CD4-positive, alpha-beta T cell treated with Interleukin-4 for 4 hours (primary cell): ENCODE measurements around the gene SYTL4.
A peak's percentile ranks its signal among the peaks of the same experiment; 100 is the strongest.

Source experiments
- DNase-seq: peaks from one replicate; pipeline ENCODE4 v3.0.0-alpha.2; 2020

SYTL4 gene

DNA sequence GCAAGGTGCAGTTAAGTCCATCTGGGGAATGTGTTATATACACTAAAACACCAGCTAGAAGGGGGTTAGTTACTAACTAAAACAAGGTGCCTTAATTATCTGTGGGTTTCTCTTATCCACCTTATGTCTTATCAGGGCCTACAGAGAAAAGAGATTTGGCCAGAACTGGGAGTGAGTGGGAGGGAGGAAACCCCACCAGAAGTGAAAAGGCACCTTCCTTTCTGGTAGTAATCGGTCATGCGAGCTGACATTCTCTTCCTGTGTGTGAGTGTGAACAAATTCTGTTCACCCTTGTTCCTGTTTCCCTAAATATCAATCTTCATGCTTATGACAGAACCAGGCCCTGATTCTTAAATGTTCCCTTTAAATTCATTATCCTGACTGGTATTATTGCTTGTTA is 44.4 kb downstream of the SYTL4 start:
- DNase-seq, result no peak

DNA sequence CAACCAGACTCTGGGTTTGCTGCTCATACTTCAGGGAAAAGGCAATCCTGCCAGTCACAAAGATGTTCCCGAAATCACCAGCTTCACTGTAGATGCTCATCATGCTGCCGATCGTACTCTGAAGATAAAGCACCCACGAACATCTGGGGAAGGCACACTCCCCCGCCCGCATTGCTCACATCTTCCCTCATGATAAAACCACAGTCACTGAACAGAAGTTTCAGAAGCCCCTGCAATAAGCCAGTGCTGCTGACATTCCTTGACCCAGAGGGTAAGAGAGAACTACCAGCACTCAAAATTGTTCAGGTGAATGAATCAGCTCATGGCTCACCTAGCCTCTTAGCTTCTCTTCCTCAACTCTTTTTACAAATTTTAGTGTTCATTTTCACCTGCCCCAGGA is 44.8 kb downstream of the SYTL4 start:
- DNase-seq, result no peak

DNA sequence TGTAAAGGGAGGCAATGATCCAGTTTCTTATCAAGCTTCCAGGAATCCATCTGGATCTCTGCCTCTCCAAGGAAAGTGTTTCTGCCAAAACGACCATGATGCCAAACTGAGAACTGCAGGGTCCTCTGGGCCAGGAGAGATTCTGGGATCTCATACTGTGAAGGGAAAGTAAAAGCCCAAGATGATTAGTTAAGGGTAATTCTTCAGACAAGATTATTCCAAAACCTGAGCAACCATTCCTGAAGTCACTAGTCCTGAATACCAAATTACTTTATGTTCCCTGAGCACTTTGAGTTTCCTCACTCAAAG is 46.0 kb downstream of the SYTL4 start:
- no peak for DNase-seq

DNA sequence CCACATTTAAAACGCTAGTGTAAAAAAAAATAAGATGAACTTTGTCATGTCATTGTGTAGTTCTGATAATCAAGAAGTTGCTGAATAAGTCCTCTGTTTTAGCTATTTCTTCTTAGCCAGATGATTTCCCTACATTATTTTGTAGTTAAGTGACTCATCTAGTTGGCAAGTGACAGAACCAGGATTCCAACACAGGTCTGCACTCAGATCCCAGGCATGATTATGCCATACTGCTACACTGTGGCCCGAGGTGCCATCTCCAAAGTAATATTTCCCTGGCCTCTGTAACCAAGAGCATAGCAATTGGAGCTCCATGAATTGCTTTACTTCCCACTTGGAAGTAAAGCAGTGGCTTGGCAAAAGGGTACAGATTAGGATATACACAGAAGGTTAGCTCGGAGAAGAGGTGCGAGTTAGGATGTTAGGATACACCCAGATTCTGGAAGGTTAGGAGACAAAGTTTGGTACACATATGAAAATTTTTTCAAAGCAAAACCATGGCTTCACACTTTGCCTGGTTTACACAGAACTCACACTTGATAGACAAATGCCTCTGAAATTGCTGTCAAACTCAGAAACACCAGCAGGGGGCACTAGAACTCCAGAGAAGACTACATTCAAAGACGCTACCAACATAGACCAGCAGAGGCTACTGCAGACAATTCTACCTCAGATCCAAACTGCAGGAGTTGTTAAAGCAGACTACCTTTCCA is 46.5 kb downstream of the SYTL4 start:
- peak; percentile 57 for DNase-seq

GRCh38 chrX:100682939-100683338 is 49.0 kb downstream of the SYTL4 start:
- no peak for DNase-seq

GRCh38 chrX:100681599-100681998 is 50.3 kb downstream of the SYTL4 start:
- DNase-seq, result no peak

GRCh38 chrX:100680756-100681155 is 51.2 kb downstream of the SYTL4 start:
- no peak for DNase-seq

DNA sequence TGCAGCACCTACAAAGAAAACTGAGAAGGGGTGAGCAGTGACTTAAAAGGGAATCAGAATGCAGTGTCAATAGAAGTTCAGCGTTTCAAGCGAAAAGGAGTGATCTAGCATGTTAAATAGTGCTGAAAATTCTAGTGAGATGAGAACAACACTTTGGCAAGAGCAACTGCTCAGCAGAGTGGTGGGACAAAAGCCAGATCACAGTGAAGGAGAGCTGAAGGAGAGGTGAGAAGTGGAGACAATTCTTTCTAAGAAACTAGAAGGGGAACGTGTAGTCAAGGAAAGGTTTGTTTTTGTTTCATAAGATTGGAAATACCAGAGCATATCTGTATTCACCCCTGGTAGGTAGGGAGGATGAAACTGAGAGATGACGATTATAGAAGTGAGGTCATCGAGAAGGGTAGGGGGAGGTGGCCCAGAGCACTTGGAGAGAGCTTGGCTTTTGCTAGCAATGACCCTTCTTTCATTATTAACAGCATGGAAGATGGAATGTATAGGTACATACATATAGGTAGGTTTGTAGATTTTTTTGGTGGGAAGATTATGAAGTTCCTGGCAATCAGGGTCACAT is 54.2 kb downstream of the SYTL4 start:
- DNase-seq, result no peak

GRCh38 chrX:100674705-100675104 is 57.2 kb downstream of the SYTL4 start:
- DNase-seq, result peak; percentile 1

DNA sequence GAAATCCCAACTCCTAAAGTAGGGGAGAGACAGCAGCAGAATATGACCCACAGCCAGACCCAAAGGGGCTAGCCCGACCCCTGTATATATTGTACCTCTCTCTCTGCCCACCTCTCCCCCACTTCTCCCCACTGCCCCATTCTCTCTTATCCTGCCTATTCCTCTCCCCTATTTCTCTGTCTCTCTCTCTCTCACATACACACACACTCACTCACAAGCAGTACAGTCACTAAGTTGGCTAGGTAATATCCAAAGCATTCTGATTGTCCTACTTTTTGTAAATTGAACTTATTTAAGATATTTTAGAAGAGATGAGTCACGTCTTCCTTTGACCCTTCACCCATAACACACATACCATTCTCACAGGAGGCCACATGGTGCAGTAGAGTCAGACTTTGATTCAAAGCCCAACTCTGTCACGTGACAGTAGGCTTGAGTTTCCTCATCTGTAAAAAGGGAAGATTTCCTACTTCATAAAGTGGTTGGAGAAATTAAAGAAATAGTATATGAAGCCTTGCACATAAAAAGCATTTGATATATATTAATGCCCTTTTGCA is 58.4 kb downstream of the SYTL4 start:
- DNase-seq, result no peak

- no peak for DNase-seq
Observed at GRCh38 chrX:100672966-100673365, 59.0 kb downstream of the SYTL4 start.

GRCh38 chrX:100663642-100664041 is 68.3 kb downstream of the SYTL4 start:
- no peak for DNase-seq

- no peak for DNase-seq
Observed at GRCh38 chrX:100662796-100663195, 69.1 kb downstream of the SYTL4 start.

- DNase-seq, result no peak
Observed at GRCh38 chrX:100662170-100662569, 69.8 kb downstream of the SYTL4 start.

- DNase-seq, result no peak
Observed at GRCh38 chrX:100659431-100660137, 72.3 kb downstream of the SYTL4 start.

DNA sequence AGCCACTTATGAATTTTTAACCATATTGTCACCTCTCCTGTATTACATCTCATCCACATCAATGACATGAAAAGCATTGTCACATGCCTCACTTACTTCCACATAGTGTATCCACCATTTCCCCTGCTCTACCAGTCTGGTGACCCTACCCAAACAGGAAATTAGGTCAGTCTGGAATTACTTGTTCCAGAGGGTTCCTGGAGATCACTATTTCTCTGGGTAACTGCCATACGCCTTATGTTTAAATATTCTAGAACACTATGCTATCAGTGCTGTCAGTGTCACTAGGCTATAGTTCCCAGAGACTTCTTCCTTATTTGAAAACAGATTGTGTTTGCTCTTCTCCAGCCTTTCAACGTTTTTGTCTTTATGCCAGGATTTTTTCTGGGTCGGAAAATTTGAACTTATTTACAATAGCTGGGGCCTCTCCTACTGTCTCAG is 73.0 kb downstream of the SYTL4 start:
- DNase-seq, result no peak

DNA sequence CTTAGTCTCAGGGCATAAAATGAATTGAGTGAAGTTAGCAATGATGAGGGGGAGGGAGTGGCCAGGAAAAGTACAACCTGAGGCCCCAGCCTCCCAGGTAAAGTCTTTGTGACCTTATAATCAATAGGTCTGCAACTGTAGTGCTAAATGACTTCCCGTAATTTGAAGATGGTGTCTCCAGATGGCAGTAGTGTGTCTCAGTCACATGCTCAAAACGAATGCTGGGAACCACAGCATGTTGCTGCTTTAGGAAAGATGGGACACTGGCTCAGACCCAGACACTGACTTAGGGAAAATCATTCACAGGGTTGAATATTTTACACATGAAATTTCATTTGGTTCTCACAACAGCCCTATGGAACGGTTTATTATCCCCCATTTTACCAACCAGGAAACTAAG is 77.7 kb downstream of the SYTL4 start:
- DNase-seq, result no peak

DNA sequence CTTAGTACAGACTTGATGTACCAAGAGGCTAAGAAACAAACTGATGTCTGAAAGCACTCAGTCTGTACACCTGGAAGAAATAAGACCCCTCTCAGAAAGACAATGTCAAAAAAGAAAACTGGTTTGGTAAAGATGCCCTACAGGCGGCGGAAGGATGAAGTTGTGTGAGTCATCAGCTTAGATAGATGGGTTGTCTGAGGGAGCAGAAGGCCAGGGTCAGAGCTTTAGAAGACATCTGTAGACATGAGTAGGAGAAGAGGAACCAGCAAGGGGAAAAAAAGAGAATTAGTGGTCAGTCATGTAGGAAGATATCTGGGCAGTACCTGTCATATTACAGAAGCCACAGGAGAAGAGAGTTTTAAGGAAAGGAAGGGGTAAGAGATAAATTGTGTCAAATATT is 79.7 kb downstream of the SYTL4 start:
- no peak for DNase-seq

- DNase-seq, result no peak
Observed at GRCh38 chrX:100650841-100651240, 81.1 kb downstream of the SYTL4 start.

GRCh38 chrX:100649550-100650356 is 82.2 kb downstream of the SYTL4 start:
- DNase-seq, result no peak

DNA sequence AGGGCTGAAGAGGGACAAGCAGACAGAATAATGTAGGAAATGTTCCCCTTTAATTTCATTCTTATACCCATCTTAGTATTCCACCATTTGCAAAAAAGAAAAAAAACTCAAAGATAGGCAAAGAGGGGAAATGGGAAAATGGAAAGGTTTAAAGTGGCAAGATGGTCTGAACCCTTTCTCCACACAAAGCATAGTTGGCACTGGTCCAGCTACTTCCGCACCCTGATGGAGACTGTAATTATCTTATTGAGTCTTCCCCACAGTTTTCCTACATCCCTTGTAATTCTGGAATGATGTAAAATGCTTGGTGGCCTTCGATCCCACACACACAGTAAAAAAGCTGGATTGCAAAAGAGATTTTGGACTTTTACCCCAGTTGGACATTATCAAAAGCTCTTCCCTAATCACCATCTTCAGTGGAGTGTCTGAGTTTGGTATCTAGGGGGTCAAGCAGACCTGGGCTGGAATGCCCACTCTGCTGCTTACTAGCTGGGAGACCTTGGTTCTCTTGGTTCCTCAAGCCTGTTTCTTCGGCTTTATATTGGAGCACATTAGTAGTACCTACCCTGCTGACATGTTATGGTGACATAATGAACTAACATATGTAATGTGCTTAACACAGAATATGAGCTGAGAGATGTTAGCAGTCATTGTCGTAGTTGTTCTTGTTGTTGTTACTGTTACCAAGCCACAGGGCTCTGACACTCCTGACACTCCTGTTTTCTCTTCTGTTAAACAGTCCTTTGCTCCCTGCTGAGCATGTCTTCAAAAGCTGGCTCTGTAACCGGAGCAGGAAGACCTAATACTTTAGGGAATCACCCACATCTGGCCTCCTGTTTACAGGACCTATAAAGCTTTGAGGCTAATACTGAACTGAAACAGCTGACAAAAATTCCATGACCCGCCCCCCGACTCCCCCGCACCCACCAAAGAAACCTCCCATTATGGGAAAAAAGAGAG is 83.2 kb downstream of the SYTL4 start:
- DNase-seq, result no peak

- DNase-seq, result no peak
Observed at GRCh38 chrX:100647739-100648138, 84.2 kb downstream of the SYTL4 start.
